Activated effector memory CD4-positive, alpha-beta T cell treated with Interleukin-2 at 50 U/mL for 16 hours (primary cell): ENCODE data around the gene DAND5.
A peak's percentile ranks its signal among the peaks of the same experiment; 100 is the strongest.
"Not testable (repeated sequence)": the region's sequence is repeated elsewhere in the genome, so short reads cannot be mapped to it uniquely, and the experiment has no call there.

Experiments
- DNase-seq: peaks from one replicate; pipeline ENCODE4 v3.0.0-alpha.2; 2020

The DAND5 gene

GRCh38 chr19:12946092-12946721 lies 23.2 kb upstream of the DAND5 start:
- peak; percentile 41 for DNase-seq

DNA sequence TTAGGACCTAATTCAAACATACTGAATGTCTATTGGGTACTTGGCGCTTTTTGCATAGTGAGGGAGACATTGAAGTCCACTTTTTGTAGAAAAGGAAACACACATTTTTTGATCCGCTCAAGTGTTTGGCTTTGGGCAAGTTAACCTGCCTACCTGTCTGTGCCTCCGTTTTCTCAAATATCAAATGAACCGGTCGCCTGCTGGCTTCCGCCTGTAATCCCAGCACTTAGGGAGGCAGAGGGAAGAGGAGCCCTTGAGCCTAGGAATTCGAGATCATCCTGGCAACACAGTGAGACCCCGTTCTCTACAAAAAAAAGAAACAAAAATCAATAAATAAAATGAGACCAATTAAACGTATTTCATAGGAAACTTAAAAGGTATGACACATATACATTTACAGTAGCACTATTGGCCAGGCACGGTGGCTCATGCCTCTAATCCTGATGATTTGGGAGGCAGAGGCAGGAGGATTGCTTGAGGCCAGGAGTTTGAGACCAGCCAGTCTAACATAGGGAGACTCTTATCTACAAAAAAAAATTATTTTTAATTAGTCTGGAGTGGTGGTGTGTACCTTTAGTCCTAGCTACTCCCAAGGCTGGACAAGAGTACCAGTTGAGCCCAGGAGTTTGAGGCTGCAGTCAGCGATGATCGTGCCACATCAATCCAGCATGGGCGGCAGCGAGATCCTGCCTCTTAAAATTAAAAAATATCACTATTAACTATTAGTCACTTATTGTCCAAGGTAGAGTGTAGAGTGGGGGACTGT lies 22.5 kb upstream of the DAND5 start:
- no peak for DNase-seq

GRCh38 chr19:12947702-12948611 lies 21.4 kb upstream of the DAND5 start:
- DNase-seq = no peak

- no peak for DNase-seq
Measured at GRCh38 chr19:12948612-12949362, 20.6 kb upstream of the DAND5 start.

DNA sequence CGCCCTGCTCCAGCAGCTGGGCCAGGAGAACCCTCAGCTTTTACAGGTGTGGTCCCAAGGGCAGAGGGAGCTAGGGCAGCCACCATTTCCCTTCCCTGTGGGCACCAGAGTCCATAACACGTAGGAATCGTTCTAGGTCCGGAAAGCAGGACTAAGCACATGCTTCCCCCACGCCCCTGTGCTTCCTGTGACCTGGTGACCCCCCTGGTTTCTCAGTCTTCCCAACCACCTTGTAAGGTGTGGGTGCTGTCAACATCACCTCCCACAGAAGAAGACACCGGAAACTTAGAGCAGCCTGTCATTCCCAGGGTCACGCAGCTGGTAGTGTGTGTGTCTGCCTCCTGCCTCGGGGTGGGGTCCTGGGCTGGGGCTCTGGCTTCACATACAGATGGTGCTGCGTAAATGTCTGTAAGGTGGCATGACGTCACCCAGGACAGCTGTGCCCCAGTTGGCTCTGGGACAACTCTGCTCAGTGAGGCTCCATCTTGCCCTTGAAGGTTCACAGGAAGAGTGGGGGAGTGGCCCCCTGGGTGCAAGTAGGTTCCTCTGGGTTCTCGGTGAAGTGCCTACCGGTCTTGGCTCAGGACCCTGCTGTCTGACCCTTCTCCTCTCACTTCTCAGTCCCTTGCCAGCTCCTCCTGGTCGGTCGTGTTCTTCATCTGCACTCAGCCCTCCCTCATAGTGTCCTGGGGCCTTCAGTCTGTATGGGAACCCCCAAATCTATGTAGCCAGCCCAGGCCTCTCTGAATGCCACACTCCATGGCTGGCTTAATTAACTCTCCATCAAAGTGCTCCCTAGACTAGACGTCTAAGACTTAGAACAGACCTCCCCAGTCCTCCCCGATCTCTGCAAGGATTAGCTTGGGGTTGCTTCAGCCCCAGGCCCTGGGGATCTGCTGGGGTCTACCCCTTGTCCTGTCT lies 19.8 kb upstream of the DAND5 start:
- DNase-seq = no peak

- DNase-seq = not testable (repeated sequence)
Measured at GRCh38 chr19:12952050-12952449, 17.3 kb upstream of the DAND5 start.

GRCh38 chr19:12952488-12953137 lies 16.8 kb upstream of the DAND5 start:
- no peak for DNase-seq

DNA sequence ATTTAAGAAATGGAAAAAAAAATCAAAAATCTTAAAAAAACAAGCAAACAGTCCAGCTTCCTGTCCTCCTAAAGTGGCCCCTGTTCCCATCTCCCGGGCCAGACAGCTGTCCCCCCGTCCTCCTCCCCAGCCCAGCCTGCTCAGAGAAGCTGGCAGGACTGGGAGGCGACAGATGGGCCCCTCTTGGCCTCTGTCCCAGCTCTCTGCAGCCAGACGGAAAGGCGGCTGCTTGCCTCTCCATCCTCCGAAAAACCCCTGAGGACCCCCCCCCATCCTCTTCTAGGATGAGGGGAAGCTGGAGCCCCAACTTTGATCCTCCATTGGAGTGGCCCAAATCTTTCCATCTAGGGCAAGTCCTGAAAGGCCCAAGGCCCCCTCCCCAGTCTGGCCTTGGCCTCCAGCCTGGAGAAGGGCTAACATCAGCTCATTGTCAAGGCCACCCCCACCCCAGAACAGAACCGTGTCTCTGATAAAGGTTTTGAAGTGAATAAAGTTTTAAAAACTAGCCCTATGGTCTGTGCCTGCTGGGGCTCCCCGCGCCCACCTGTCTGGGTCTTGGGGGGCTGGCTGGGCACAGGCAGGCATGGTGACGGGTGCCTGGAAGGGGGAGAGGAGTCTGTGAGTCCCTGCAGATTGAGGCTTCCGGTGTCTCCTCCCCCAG lies 16.1 kb upstream of the DAND5 start:
- no peak for DNase-seq

DNA sequence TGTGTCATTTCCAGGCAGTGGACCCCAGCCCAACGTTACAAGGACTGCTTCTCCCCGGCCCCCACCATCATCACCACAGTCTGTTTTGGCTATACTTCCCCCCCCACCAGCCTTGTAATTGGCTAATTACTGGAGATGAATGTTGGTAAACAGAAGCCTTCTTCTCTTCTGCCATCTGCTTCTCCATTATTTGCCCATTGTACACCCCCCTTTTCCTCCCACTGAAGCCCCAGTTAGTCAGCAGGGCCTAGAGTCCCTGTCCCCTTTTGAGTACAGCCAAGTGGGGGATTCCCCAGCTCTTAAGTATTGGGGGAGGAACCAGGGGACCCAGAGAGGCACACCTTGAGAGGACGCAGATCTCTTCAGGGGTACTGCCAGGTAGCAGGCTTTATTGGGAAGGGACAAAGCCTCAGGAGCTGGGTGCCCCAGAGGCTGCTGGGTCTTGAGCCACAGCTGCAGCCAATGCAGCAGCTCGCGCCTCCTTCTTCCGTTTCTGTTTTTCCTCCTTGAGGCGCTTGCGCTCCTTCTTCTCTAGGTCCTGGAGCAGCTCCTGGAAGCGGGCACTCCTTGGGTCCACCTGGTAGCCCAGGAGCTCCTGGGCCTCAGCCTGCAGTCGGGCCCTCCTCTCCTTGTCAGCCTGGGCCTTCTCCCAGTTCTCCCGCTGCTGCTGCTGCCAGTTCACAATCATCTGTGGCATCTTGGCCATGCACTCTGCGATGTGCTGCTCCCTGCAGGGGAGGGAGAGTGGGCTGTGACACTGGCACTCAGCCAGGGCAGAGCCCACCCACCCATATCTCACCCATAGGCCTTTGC lies 15.4 kb upstream of the DAND5 start:
- no peak for DNase-seq

GRCh38 chr19:12954612-12954962 lies 14.8 kb upstream of the DAND5 start:
- no peak for DNase-seq

GRCh38 chr19:12955575-12955974 lies 13.8 kb upstream of the DAND5 start:
- not testable (repeated sequence) for DNase-seq

- DNase-seq = no peak
Measured at GRCh38 chr19:12955996-12956395, 13.4 kb upstream of the DAND5 start.

DNA sequence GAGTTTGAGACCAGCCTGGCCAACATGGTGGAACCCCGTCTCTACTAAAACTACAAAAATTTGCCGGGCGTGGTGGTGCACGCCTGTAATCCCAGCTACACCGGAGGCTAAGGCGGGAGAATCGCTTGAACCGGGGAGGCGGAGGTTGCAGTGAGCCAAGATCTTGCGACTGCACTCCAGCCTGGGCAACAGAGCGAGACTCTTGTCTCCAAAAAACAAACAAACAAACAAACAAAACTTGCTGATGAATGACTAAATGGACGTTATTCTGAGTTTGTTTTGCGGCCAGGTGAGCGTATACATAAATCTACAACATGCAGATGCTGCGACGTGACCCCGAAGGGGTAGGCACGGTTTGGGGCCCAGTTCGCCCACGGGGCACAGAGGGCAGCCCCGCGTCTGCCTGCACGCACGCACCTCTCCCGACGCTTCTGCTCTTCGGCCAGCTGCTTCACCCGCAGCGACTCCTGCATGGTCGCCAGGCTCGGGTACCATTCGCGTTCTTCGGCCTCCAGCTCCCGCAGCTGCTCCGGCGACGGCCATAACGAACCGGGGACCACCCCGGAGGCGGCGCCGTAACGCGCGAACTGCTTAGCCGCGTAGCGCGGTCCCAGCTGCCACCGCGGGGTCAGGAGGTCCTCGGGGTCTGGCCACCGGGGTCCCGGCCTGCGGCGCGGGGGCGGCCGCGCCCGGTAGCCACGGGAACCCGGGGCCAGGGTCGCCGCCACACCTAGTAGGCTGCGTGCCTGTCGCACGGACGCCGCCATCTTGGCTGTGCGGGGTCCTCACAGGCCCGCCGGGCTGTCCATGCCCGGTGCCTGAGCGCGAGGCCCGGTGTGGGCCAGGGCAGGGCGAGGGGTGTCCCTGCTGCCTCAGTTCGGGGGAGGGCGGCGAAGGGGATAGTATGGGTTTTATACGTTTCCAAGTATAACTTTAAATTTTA lies 12.7 kb upstream of the DAND5 start, which contains the start of gene GADD45GIP1:
Gene GADD45GIP1, minus strand, starts transcription at position 778 of the 943 bp plus-strand sequence. Its CDS starts 11 bp downstream, at position 767.
- DNase-seq = peak; percentile 80

DNA sequence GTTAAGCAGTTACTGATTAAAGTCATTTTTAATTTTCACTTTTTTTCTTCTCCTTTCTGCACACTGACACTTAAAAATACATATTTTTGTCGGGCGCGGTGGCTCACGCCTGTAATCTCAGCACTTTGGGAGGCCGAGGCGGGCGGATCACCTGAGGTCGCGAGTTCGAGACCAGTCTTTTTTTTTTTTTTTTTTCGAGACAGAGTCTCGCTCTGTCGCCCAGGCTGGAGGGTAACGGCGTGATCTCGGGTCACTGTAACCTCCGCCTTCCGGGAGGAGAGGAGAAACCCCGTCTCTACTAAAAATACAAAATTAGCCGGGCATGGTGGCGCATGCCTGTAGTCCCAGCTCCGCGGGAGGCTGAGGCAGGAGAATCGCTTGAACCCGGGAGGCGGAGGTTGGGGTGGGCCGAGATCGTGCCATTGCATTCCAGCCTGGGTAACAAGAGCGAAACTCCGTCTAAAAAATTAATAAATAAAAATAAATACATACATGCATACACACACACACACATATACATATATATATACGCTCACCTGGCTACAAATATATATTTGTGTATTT lies 11.9 kb upstream of the DAND5 start:
- DNase-seq = not testable (repeated sequence)

DNA sequence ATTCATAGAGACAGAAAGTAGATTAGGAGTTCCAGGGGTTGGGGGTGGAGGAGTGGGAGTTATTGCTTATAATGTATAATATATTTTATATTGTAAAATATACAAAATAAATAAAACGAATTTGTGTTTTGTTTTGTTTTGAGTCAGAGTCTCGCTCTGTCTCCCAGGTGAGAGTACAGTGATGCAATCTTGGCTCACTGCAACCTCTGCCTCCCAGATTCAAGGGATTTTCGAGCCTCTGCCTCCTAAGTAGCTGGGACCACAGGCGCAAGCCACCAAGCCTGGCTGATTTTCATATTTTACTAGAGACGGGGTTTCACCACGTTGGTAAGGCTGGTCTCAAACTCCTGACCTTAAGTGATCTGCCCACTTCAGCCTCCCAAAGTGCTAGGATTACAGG lies 9.9 kb upstream of the DAND5 start:
- DNase-seq = no peak

DNA sequence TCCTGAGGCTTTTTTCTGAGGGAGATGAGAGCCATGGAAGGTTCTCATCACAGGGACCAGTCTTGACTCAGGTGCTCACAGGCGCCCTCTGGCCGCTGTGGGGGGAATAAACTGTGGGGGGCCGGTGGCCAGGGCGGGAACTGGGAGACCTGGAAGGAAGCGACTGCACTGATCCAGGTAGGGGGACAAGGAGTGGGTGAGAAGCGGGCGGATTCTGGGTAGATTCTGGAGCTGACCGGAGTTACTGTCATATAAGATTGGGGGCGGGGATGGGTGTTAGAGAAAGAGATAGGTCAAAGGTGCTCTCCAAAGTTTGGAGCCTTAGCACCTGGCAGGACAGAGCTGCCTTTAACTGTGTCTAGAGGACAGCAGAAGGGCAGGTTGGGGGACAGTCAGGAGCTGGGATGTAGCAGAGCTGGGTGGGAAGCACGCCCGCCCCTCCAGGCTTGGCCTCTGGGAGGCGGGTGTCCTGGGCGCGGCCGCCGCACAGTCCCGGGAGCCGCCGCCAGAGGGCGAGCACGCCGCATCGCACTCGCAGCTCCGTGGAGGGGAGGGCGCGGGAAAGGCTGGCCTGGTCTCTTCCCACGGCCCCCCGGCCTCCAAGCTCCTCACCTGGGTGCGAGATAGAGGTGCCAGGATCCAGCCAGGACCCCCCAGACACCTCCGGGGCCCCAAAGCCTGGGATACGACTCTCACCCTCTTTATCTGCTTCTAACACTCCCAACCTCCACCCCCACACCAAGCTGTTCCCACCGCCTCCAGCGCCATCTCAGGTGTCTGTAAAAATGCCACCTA lies 4.2 kb upstream of the DAND5 start:
- peak; percentile 73 for DNase-seq

- DNase-seq = no peak
Measured at GRCh38 chr19:12965812-12966135, 3.6 kb upstream of the DAND5 start.
